ENCODE results near the gene HSD17B3.

- TF ChIP-seq EZH2 (IDR thresholded peaks at IDR 0.05; ENCODE audit: borderline replicate concordance, low read depth, low read length, severe bottlenecking): no peak
- no peak for TF ChIP-seq POLR2A (IDR thresholded peaks at IDR 0.05; ENCODE audit: low read depth, low read length)
- TF ChIP-seq MAX (IDR thresholded peaks at IDR 0.05; ENCODE audit: insufficient read depth, insufficient read length): no peak
- TF ChIP-seq, protein P1, sequence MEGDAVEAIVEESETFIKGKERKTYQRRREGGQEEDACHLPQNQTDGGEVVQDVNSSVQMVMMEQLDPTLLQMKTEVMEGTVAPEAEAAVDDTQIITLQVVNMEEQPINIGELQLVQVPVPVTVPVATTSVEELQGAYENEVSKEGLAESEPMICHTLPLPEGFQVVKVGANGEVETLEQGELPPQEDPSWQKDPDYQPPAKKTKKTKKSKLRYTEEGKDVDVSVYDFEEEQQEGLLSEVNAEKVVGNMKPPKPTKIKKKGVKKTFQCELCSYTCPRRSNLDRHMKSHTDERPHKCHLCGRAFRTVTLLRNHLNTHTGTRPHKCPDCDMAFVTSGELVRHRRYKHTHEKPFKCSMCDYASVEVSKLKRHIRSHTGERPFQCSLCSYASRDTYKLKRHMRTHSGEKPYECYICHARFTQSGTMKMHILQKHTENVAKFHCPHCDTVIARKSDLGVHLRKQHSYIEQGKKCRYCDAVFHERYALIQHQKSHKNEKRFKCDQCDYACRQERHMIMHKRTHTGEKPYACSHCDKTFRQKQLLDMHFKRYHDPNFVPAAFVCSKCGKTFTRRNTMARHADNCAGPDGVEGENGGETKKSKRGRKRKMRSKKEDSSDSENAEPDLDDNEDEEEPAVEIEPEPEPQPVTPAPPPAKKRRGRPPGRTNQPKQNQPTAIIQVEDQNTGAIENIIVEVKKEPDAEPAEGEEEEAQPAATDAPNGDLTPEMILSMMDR (IDR thresholded peaks at IDR 0.05; ENCODE audit: extremely low read depth in 1 of 2, insufficient read depth in 1 of 2, low read depth in 1 of 2, low read length in 2 of 2): no peak
- TF ChIP-seq POLR2AphosphoS5 (IDR thresholded peaks at IDR 0.05; ENCODE audit: insufficient read depth, low read depth, low read length): no peak
- no peak for TF ChIP-seq JUN (IDR thresholded peaks at IDR 0.05; ENCODE audit: borderline replicate concordance, insufficient read depth, insufficient read length, low read depth)
- TF ChIP-seq FOS (IDR thresholded peaks at IDR 0.05; ENCODE audit: borderline replicate concordance, insufficient read depth, low read length): no peak
- TF ChIP-seq MYC (IDR thresholded peaks at IDR 0.05; ENCODE audit: low read depth, low read length): no peak
- no peak for TF ChIP-seq GATA2 (IDR thresholded peaks at IDR 0.05; ENCODE audit: insufficient read depth, insufficient read length, low read depth, low read length)
Observed at GRCh38 chr9:96216583-96216982, 85.4 kb downstream of the HSD17B3 start.

All from endothelial cell of umbilical vein (primary cell).